Measurements from ENCODE around the gene KLHDC7B. TPM values are rescaled to one million over a fixed set of nuclear protein-coding genes. Genes with fewer than 3 reads are reported as not detected.

KLHDC7B gene
- total and polyA plus RNA-seq, 2 of the 13 experiments (the other 11 are each of a cell fraction or from before 2014, with no cell fraction given): 0.11 TPM; not detected in 1

- TF ChIP-seq HMGXB4 (CRISPR knock-in tag; IDR thresholded peaks at IDR 0.05; ENCODE audit: borderline replicate concordance in 1 of 2, low read depth in 1 of 2) (peak in 1 of 2 experiments; percentile 5; a peak in 2 of 4 replicates), MEIS2 (CRISPR knock-in tag; IDR thresholded peaks at IDR 0.05) (peak; percentile 33; the same call in 1 of the 2 replicates), ZNF430 (CRISPR knock-in tag; IDR thresholded peaks at IDR 0.05) (peak; percentile 6; the same call in 1 of the 2 replicates), CC2D1A (CRISPR knock-in tag; IDR thresholded peaks at IDR 0.05) (0 out of 2 replicates have a peak, but pooled peaks have one; percentile 70), RCOR2 (CRISPR knock-in tag; IDR thresholded peaks at IDR 0.05) (no peak), NFKBIZ (CRISPR knock-in tag; IDR thresholded peaks at IDR 0.05) (0 out of 2 replicates have a peak, but pooled peaks have one; percentile 13), PITX1 (CRISPR knock-in tag; IDR thresholded peaks at IDR 0.05) (0 out of 2 replicates have a peak, but pooled peaks have one; percentile 12), ZNF414 (CRISPR knock-in tag; IDR thresholded peaks at IDR 0.05) (peak; percentile 14; the same call in 1 of the 2 replicates), SP5 (CRISPR knock-in tag; IDR thresholded peaks at IDR 0.05; ENCODE audit: borderline replicate concordance, low read depth) (peak; percentile 54; the same call in 1 of the 2 replicates), CBX5 (CRISPR knock-in tag; IDR thresholded peaks at IDR 0.05; ENCODE audit: borderline replicate concordance) (peak; percentile 21; the same call in 1 of the 2 replicates), ZNF572 (CRISPR knock-in tag; IDR thresholded peaks at IDR 0.05) (peak; percentile 81; the same call in 1 of the 2 replicates), BCL6 (CRISPR knock-in tag; IDR thresholded peaks at IDR 0.05) (peak; percentile 51), ZNF354B (CRISPR knock-in tag; IDR thresholded peaks at IDR 0.05) (peak; percentile 76; the same call in 1 of the 2 replicates), TMF1 (CRISPR knock-in tag; IDR thresholded peaks at IDR 0.05; ENCODE audit: low read depth) (peak; percentile 47; the same call in 1 of the 2 replicates), ZNF670 (CRISPR knock-in tag; IDR thresholded peaks at IDR 0.05; ENCODE audit: borderline replicate concordance) (0 out of 2 replicates have a peak, but pooled peaks have one; percentile 32), ZSCAN30 (CRISPR knock-in tag; IDR thresholded peaks at IDR 0.05) (no peak), KDM2A (CRISPR knock-in tag; IDR thresholded peaks at IDR 0.05; ENCODE audit: borderline replicate concordance, low read depth) (peak; percentile 15; the same call in 1 of the 2 replicates), EEA1 (CRISPR knock-in tag; IDR thresholded peaks at IDR 0.05; ENCODE audit: borderline replicate concordance) (no peak), TOPORS (CRISPR knock-in tag; IDR thresholded peaks at IDR 0.05) (peak; percentile 84; the same call in 1 of the 2 replicates), CCDC6 (CRISPR knock-in tag; IDR thresholded peaks at IDR 0.05) (no peak), ZSCAN9 (CRISPR knock-in tag; IDR thresholded peaks at IDR 0.05; ENCODE audit: borderline replicate concordance) (no peak), HOXA7 (CRISPR knock-in tag; IDR thresholded peaks at IDR 0.05) (0 out of 2 replicates have a peak, but pooled peaks have one; percentile 1), NR2F2 (IDR thresholded peaks at IDR 0.05; ENCODE audit: borderline replicate concordance, low read depth) (0 out of 2 replicates have a peak, but pooled peaks have one; percentile 17), ARHGAP35 (CRISPR knock-in tag; IDR thresholded peaks at IDR 0.05; ENCODE audit: borderline replicate concordance) (no peak), CREB1 (IDR thresholded peaks at IDR 0.05) (peak; percentile 45; the same call in 1 of the 2 replicates), CREB1 (CRISPR knock-in tag; IDR thresholded peaks at IDR 0.05) (no peak)
- TF ChIP-seq, protein P1, sequence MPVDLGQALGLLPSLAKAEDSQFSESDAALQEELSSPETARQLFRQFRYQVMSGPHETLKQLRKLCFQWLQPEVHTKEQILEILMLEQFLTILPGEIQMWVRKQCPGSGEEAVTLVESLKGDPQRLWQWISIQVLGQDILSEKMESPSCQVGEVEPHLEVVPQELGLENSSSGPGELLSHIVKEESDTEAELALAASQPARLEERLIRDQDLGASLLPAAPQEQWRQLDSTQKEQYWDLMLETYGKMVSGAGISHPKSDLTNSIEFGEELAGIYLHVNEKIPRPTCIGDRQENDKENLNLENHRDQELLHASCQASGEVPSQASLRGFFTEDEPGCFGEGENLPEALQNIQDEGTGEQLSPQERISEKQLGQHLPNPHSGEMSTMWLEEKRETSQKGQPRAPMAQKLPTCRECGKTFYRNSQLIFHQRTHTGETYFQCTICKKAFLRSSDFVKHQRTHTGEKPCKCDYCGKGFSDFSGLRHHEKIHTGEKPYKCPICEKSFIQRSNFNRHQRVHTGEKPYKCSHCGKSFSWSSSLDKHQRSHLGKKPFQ (CRISPR knock-in tag; IDR thresholded peaks at IDR 0.05; ENCODE audit: insufficient replicate concordance): peak; percentile 15
Observed at GRCh38 chr22:50530877-50531545, 14.7 kb upstream of the KLHDC7B start (continued).
